OCI-LY1 (cell line): ENCODE data around the gene ALOX15B.
"Not testable (repeated sequence)": the region's sequence is repeated elsewhere in the genome, so short reads cannot be mapped to it uniquely, and the experiment has no call there.

Source experiments
- H2AFZ ChIP-seq: fragments of 200-600 bp; sonication (generic), shearing (Covaris generic); 2 replicates; pipeline ENCODE4 v1.6.0; 2014; ENCODE audit warnings: antibody characterized with exemption, mild to moderate bottlenecking, low read length
- H3F3A ChIP-seq: fragments of 200-600 bp; sonication (generic), shearing (Covaris generic); 2 replicates; pipeline ENCODE4 v1.6.0; 2014; ENCODE audit warnings: mild to moderate bottlenecking, antibody characterized with exemption, low read length, moderate library complexity; ENCODE audit not compliant: insufficient read depth
- H3K27ac ChIP-seq: fragments of 200-600 bp; sonication (generic); 2 replicates; pipeline ENCODE4 v1.5.1; 2014; ENCODE audit warnings: low read length, mixed run types, mild to moderate bottlenecking, low read depth; ENCODE audit not compliant: poor library complexity, severe bottlenecking
- H3K27me3 ChIP-seq: fragments of 200-600 bp; sonication (generic); 2 replicates; pipeline ENCODE4 v1.6.0; 2014; ENCODE audit warnings: antibody characterized with exemption, mild to moderate bottlenecking, low read length, moderate library complexity; ENCODE audit not compliant: insufficient read depth
- H3K36me3 ChIP-seq: fragments of 200-600 bp; sonication (generic); 2 replicates; pipeline ENCODE4 v1.6.1; 2014; ENCODE audit warnings: mild to moderate bottlenecking, antibody characterized with exemption, low read length, moderate library complexity, mixed read lengths; ENCODE audit not compliant: insufficient read depth
- H3K4me1 ChIP-seq: fragments of 200-600 bp; sonication (generic); 2 replicates; pipeline ENCODE4 v1.5.1; 2014; ENCODE audit warnings: mild to moderate bottlenecking, low read length, moderate library complexity; ENCODE audit not compliant: insufficient read depth, severe bottlenecking
- H3K4me2 ChIP-seq: fragments of 200-600 bp; sonication (generic), shearing (Covaris generic); 2 replicates; pipeline ENCODE4 v1.6.1; 2014; ENCODE audit warnings: low read length
- H3K4me3 ChIP-seq: fragments of 200-600 bp; sonication (generic); 2 replicates; pipeline ENCODE4 v1.5.1; 2014; ENCODE audit warnings: low read length, low read depth, mild to moderate bottlenecking, mixed read lengths; ENCODE audit not compliant: poor library complexity, severe bottlenecking
- H3K79me2 ChIP-seq: fragments of 200-600 bp; shearing (Covaris generic); 2 replicates; pipeline ENCODE4 v1.6.1; 2016; ENCODE audit warnings: mixed run types, low read length, mixed read lengths; ENCODE audit not compliant: insufficient read depth
- H3K9ac ChIP-seq: fragments of 200-600 bp; sonication (generic), shearing (Covaris generic); 2 replicates; pipeline ENCODE4 v1.6.1; 2014; ENCODE audit warnings: mild to moderate bottlenecking, low read length, mixed read lengths
- H3K9me2 ChIP-seq: fragments of 200-600 bp; sonication (generic), shearing (Covaris generic); 2 replicates; pipeline ENCODE4 v1.6.1; 2014; ENCODE audit warnings: low read depth, mild to moderate bottlenecking, low read length, mixed read lengths
- H3K9me3 ChIP-seq: fragments of 200-600 bp; shearing (Covaris generic); 2 replicates; pipeline ENCODE4 v1.6.1; 2014; ENCODE audit warnings: low read length, mixed read lengths
- H4K20me1 ChIP-seq: fragments of 200-600 bp; sonication (generic), shearing (Covaris generic); 2 replicates; pipeline ENCODE4 v1.6.0; 2016; ENCODE audit warnings: mild to moderate bottlenecking, low read length; ENCODE audit not compliant: insufficient read depth
- EZH2 ChIP-seq: fragments of 200-600 bp; sonication (generic), shearing (Covaris generic); IDR thresholded peaks from 2 replicates; pipeline ENCODE4 v1.8.0; 2017; ENCODE audit warnings: borderline replicate concordance, mixed run types, mild to moderate bottlenecking, antibody characterized with exemption, low read length, moderate library complexity, mixed read lengths
- TF ChIP-seq, protein P1 (sequence below): fragments of 200-600 bp; sonication (generic), shearing (Covaris generic); IDR thresholded peaks from 2 replicates; pipeline ENCODE4 v1.5.1; 2017; ENCODE audit warnings: mild to moderate bottlenecking, antibody characterized with exemption, low read length, moderate library complexity, mixed read lengths

The ALOX15B gene

GRCh38 chr17:8057691-8058114 is 18.8 kb downstream of the ALOX15B start:
- 0 out of 2 replicates have a peak overlapping the region, but pooled peaks have one; percentile 4 for H3K4me2 ChIP-seq
- H3F3A ChIP-seq, result no peaks in the 10 kb centered on the region

GRCh38 chr17:8059131-8059530 is 20.3 kb downstream of the ALOX15B start:
- no peak for TF ChIP-seq EZH2
- TF ChIP-seq, protein P1, sequence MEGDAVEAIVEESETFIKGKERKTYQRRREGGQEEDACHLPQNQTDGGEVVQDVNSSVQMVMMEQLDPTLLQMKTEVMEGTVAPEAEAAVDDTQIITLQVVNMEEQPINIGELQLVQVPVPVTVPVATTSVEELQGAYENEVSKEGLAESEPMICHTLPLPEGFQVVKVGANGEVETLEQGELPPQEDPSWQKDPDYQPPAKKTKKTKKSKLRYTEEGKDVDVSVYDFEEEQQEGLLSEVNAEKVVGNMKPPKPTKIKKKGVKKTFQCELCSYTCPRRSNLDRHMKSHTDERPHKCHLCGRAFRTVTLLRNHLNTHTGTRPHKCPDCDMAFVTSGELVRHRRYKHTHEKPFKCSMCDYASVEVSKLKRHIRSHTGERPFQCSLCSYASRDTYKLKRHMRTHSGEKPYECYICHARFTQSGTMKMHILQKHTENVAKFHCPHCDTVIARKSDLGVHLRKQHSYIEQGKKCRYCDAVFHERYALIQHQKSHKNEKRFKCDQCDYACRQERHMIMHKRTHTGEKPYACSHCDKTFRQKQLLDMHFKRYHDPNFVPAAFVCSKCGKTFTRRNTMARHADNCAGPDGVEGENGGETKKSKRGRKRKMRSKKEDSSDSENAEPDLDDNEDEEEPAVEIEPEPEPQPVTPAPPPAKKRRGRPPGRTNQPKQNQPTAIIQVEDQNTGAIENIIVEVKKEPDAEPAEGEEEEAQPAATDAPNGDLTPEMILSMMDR, result no peak
- no peak overlapping the region for H3K4me2 ChIP-seq

More at GRCh38 chr17:8057691-8058114, 18.8 kb downstream of the ALOX15B start:
- no peak overlapping the region; the same call in 1 of the 2 replicates for H3K9ac ChIP-seq
- no peaks in the 10 kb centered on the region for H3K79me2 ChIP-seq
- H3K27ac ChIP-seq, result no peak overlapping the region
- peaks cover 24% of the 10 kb centered on the region for H3K4me1 ChIP-seq
- no peaks in the 10 kb centered on the region for H3K9me3 ChIP-seq
- no peaks in the 10 kb centered on the region for H4K20me1 ChIP-seq
- TF ChIP-seq, protein P1, result peak; percentile 79
- no peak for TF ChIP-seq EZH2
- no peak overlapping the region for H2AFZ ChIP-seq
- H3K27me3 ChIP-seq, result no peaks in the 10 kb centered on the region
- no peak overlapping the region for H3K4me3 ChIP-seq
- no peaks in the 10 kb centered on the region for H3K36me3 ChIP-seq
- no peaks in the 10 kb centered on the region for H3K9me2 ChIP-seq

DNA sequence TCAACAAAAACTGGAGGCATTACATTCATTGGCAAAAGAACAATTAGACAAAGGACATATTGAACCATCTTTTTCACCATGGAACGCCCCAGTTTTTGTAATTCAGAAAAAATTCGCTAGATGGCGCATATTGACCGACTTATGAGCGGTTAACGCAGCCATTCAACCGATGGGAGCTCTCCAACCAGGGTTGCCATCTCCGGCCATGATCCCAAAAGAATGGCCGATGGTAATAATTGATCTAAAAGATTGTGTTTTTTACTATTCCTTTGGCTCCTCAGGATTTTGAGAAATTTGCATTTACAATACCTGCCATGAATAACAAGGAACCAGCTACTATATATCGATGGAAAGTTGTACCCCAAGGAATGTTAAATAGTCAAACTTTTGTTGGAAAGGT is 21.4 kb downstream of the ALOX15B start:
- no peak overlapping the region for H3K9ac ChIP-seq
- H3K9me3 ChIP-seq, result no peaks in the 10 kb centered on the region
- H3K4me1 ChIP-seq, result peaks cover 24% of the 10 kb centered on the region
- H3K9me2 ChIP-seq, result no peaks in the 10 kb centered on the region
- no peak overlapping the region for H3K4me3 ChIP-seq
- H4K20me1 ChIP-seq, result no peaks in the 10 kb centered on the region
- H3K27ac ChIP-seq, result no peak overlapping the region
- H3K4me2 ChIP-seq, result no peak overlapping the region
- TF ChIP-seq, protein P1, result peak; percentile 73
- TF ChIP-seq EZH2, result no peak
- H3K36me3 ChIP-seq, result no peaks in the 10 kb centered on the region
- H3K79me2 ChIP-seq, result no peaks in the 10 kb centered on the region
- H2AFZ ChIP-seq, result no peak overlapping the region
- no peaks in the 10 kb centered on the region for H3F3A ChIP-seq
- no peaks in the 10 kb centered on the region for H3K27me3 ChIP-seq

More at GRCh38 chr17:8059131-8059530, 20.3 kb downstream of the ALOX15B start:
- Histone ChIP-seq H3K9ac (no peak overlapping the region), H3K27me3 (no peaks in the 10 kb centered on the region), H4K20me1 (no peaks in the 10 kb centered on the region), H3K4me1 (peaks cover 24% of the 10 kb centered on the region), H3K9me3 (no peaks in the 10 kb centered on the region), H3K4me3 (no peak overlapping the region), H2AFZ (no peak overlapping the region), H3K27ac (no peak overlapping the region), H3F3A (no peaks in the 10 kb centered on the region), H3K9me2 (no peaks in the 10 kb centered on the region), H3K79me2 (no peaks in the 10 kb centered on the region), H3K36me3 (no peaks in the 10 kb centered on the region)

GRCh38 chr17:8061851-8062250 is 23.0 kb downstream of the ALOX15B start:
- not testable (repeated sequence) for H3K36me3 ChIP-seq, H3K4me3 ChIP-seq, H3K9me3 ChIP-seq, H3K27ac ChIP-seq, H3K79me2 ChIP-seq, H3K27me3 ChIP-seq, H2AFZ ChIP-seq, H3K9ac ChIP-seq, H3K4me2 ChIP-seq, H3K9me2 ChIP-seq, H4K20me1 ChIP-seq, H3F3A ChIP-seq
- H3K4me1 ChIP-seq, result peaks cover 12% of the 10 kb centered on the region
